Epithelial cell of proximal tubule (primary cell): ENCODE measurements around the gene ARHGAP31. TPM values are rescaled to one million over a fixed set of nuclear protein-coding genes. Genes with fewer than 3 reads are reported as not detected.
A peak's percentile ranks its signal among the peaks of the same experiment; 100 is the strongest.

Source experiments
- DNase-seq: peaks from one replicate; pipeline ENCODE4 v3.0.0-alpha.2; 2011; ENCODE audit warnings: low read depth
- H3K4me3 ChIP-seq: 2 replicates; pipeline ENCODE4 v1.5.1; 2011; ENCODE audit warnings: low read depth, mild to moderate bottlenecking, low read length
- CTCF ChIP-seq: conservative IDR thresholded peaks from 2 replicates; pipeline ENCODE4 v1.5.1; 2012; ENCODE audit warnings: low read depth, mild to moderate bottlenecking, low read length
- total RNA-seq: library from RNA; depleted of rRNA; stranded (reverse); fragments of >200 nt; gene quantifications from 2 replicates; pipeline ENCODE4 v1.2.3, GENCODE V29; 2015

Gene ARHGAP31
- total RNA-seq, 1 donor from 2014 or later, result 5.1 TPM

GRCh38 chr3:119413603-119414280 is 119.6 kb downstream of the ARHGAP31 start:
- DNase-seq, result no peak
- no peak for TF ChIP-seq CTCF
- H3K4me3 ChIP-seq, result no peak overlapping the region

GRCh38 chr3:119416873-119417272 is 122.7 kb downstream of the ARHGAP31 start:
- no peak for TF ChIP-seq CTCF
- no peak overlapping the region for H3K4me3 ChIP-seq
- DNase-seq, result no peak

GRCh38 chr3:119417771-119418512 is 123.8 kb downstream of the ARHGAP31 start:
- no peak for DNase-seq
- no peak overlapping the region for H3K4me3 ChIP-seq
- TF ChIP-seq CTCF, result no peak

GRCh38 chr3:119418641-119419040 is 124.5 kb downstream of the ARHGAP31 start:
- H3K4me3 ChIP-seq, result no peak overlapping the region
- no peak for DNase-seq
- TF ChIP-seq CTCF, result no peak

GRCh38 chr3:119420196-119420595 is 126.0 kb downstream of the ARHGAP31 start:
- peak; percentile 31 for TF ChIP-seq CTCF
- H3K4me3 ChIP-seq, result no peak overlapping the region
- DNase-seq, result no peak

- H3K4me3 ChIP-seq, result no peak overlapping the region
- no peak for TF ChIP-seq CTCF
- no peak for DNase-seq
Observed at GRCh38 chr3:119427669-119428068, 133.5 kb downstream of the ARHGAP31 start.
